ENCODE measurements around the gene RNF169. TPM values are rescaled to one million over a fixed set of nuclear protein-coding genes. Genes with fewer than 3 reads are reported as not detected.
"Not testable (repeated sequence)": the region's sequence is repeated elsewhere in the genome, so short reads cannot be mapped to it uniquely, and the experiment has no call there.

The RNF169 gene
- polyA plus RNA-seq, 4 donors: 16.2 to 19.5 (median 17.6) TPM

GRCh38 chr11:74756571-74756970 is 7.9 kb downstream of the RNF169 start:
- no peak for DNase-seq (ENCODE audit: low read depth in 4 of 4, low spot score in 3 of 4)

DNA sequence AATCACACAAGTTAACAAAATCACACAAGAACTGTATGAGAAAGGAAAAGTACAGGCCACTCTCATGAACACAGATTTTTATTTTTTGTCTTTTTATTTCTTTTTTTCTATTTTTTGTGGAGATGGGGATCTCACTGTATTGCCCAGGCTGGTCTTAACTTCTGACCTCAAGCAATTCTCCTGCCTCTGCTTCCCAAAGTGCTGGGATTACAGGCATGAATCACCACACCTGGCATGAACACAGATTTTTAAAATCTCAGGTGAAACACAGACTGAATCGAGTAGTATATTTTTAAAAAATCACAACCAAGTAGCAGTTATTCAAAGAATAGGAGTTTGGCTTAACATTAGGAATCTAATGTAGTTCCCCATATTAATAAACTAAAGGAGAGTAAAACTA is 18.3 kb downstream of the RNF169 start:
- no peak for DNase-seq (ENCODE audit: low read depth in 4 of 4, low spot score in 3 of 4)

DNA sequence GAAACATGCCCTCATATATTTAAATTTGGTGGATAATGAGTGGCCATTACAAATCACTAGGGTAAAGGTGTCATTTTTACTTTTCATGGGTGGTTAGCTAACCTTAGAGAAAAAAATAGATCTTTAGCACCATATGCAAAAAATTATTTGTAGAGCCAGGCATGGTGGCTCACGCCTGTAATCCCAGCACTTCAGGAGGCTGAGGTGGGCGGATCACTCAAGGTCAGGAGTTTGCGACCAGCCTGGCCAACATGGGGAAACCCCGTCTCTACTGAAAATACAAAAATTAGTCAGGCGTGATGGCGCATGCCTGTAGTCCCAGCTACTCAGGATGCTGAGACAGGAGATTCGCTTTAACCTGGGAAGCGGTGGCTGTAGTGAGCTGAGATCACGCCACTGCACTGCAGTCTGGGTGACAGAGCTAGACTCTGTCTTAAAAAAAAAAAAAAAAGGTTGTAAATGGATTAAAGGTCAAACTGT is 19.6 kb downstream of the RNF169 start:
- not testable (repeated sequence) for DNase-seq (ENCODE audit: low read depth in 4 of 4, low spot score in 3 of 4)

DNA sequence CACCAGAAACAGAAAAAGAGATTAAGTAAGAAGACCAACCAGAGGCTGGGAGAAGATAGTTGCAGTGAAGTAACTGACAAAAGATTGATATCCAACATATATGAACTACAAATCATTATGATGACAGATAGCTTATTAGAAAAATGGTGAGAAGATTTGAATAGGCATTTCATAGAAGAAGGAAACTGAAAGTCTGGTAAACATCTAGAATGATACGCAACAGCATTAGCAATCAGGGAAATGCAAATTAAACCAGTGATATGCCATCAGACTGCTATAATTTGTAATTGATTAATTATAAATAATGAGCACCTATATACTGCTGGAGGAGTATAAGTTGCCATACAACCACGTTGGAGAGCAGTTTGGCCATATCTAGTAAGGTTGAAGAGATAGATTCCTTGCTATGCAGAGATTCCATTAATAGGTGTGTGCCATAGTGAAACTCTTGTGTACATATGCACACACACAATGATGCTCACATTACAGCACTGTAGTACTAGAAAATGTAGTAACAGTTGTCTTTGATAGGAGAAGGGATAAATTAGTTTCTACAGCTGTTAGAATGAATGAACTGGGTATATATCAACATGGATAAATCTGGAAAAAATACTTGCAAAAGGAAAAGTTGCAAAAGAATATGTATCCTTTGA is 20.5 kb downstream of the RNF169 start:
- DNase-seq (ENCODE audit: low read depth in 4 of 4, low spot score in 3 of 4): no peak

DNA sequence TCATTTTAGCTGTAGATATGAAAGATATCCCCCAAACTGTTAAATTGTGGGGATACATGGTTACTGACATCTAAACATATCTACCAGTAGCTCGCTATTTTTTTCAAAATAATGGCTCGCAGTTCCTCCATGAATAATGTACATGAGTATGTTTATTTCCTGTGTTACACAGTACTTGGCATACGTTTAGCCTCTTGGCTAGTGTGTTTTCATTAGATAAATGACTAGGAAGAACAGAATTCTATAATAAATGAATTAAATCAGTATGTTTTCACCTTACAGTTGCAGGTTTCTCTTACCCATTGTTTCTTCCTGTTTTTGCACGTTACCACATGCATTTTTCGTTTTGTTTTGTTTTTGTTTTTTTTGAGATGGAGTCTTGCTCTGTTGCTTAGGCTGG is 21.8 kb downstream of the RNF169 start:
- DNase-seq (ENCODE audit: low read depth in 4 of 4, low spot score in 3 of 4): no peak

DNA sequence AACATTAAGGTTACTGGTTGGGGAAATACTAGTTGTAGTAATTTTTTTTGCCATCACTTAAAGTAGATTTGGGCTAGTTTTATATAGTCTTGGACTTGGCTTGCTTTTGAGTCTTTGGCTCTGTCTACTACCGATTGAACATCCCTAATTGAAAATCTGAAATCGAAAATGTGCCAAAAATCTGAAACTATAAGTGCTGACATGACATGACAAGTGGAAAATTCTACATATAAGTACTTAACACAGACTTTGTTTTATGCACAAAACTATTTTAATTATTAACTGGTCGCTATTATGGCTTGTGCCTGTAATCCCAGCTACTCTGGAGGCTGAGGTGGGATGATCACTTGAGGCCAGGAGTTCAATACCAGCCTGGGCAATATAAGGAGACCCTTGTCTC is 22.5 kb downstream of the RNF169 start:
- DNase-seq (ENCODE audit: low read depth in 4 of 4, low spot score in 3 of 4): no peak

DNA sequence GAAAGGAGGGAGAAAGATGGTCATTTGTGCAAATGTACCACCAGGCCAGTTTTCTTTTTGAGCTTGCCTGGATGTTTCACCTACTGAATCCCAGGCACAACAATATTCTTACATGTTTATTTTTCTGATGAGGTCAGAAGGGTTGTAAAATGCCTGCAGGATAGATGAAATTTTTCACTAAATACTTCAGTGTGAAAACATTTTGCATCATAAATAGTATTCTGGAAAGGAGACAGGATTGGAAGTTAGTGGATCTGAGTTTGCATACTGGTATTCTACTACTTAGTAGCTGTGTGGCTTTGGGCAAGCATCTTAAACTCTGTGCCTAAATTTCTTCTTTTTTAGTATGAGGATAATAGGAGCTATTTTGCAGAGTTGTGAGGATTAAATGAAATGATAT is 24.8 kb downstream of the RNF169 start:
- no peak for DNase-seq (ENCODE audit: low read depth in 4 of 4, low spot score in 3 of 4)

DNA sequence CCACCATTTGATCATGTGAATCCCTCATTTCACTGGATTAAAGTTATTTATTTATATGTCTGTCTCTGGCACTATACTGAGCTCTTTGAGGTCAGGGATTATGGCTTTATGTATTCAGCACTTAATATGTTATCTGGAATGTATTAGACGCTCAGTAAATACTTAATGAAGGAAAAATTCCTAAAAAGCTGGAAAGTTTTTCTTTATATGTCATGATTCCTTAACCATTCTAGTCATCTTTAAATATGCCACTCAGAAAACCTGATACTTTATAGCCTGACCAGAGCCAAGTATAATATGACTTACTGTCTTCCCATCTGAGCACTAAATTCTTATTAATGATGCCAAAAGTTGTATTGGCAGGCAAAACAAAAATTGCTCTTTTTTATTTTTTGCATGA is 27.1 kb downstream of the RNF169 start:
- no peak for DNase-seq (ENCODE audit: low read depth in 4 of 4, low spot score in 3 of 4)

GRCh38 chr11:74776546-74776945 is 27.9 kb downstream of the RNF169 start:
- DNase-seq (ENCODE audit: low read depth in 4 of 4, low spot score in 3 of 4): no peak

DNA sequence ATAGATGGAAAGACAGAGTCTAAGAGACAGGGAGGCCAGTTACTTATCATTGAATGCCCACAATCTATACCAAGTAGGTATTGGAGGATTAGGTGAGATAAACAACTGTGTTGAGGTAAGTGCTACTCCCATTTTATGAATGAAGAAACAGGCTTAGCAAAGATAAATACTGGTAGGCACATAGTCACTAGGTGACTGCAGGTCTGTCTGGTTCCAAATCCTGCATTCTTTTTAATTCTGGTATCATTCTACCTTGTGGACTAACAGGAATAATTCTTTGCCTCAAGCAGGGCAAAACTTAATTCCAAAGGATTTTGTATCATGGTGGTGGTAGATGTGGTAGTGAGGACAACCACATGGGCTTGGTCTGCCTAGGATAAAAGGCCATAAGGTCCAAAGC is 28.4 kb downstream of the RNF169 start:
- no peak for DNase-seq (ENCODE audit: low read depth in 4 of 4, low spot score in 3 of 4)

DNA sequence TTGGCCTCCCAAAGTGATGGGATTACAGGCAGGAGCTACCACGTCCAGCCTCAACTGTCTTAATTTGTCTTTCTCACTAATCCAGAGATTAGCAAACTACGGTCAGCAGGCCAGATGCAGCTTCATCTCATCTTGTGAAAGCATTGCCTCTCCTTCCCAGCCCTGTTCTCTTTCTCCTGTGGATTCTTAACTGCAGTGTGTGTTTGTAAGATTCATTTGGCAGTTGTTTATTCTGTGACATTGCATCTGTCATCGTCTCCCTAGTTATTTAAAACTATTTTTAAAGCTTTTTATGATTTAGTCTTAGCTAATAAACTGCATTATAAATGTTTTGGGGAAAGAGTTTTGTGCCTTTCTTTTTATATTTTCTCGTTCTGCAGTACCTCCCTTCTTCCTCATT is 29.2 kb downstream of the RNF169 start:
- DNase-seq (ENCODE audit: low read depth in 4 of 4, low spot score in 3 of 4): no peak

- DNase-seq (ENCODE audit: low read depth in 4 of 4, low spot score in 3 of 4): no peak
Observed at GRCh38 chr11:74778581-74778980, 29.9 kb downstream of the RNF169 start.

DNA sequence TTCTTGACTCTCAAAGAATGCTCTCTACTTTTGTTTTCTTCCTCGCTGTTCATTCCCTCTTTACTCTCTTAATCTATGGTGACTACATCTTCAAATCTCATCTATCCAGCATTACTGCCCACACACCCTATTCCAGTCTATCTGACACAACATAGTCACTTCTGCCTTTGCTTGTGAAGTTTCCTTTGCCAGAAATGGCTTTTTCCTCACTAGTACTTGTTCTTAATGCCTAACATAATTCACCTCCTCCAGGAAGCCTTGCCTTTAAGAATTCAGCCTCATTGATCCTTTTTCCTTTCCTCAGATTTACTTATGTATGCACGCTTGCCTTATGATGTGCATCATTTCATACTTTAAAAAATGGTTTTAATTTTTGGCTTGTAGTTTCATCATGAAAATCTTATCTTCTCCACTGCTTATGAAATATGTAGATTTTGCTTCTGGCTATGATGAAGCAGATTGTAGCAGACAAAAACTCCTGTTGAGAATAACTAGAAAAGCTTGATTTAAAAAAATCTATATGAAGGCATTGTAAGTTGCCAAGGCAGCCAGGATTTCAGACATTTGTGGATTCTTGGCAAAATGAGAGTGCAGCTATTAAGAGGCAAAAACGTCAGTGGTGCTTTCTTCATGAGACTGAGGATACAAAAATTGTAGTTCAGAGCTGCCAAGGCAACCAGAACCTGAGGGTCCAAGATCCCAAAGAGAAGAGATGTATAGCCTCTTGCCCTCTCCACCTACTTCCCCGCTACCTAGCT is 31.8 kb downstream of the RNF169 start:
- DNase-seq (ENCODE audit: low read depth in 4 of 4, low spot score in 3 of 4): no peak

DNA sequence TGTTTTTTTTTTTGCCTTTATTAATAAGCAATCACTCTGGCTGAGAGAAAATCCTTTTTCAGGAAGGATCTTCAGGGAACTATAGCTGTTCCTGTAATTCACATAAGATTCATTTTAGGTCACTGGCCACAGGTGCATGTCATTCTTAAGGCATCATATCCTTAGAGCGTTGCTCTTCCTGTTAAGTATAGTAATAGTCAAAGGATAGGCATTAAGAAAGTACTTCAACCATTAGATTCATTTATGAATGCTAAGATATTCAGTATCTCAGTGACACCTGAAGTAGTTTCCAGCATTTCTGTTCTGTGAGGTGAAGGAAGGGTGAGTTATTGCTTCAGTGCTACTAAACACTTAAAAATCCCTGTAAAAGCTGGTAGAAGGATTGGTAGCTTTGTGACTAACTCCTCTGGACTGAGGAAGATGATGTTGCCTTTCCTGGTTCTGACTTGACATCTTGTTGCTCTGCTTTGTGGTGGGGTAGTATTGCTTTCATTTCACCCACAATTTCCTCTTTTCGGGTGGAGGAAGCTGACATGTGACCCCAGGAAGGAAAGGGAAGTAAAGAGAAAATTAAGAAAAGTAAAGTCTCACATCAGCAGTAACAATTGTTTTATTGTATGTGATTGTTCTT is 34.7 kb downstream of the RNF169 start:
- no peak for DNase-seq (ENCODE audit: low read depth in 4 of 4, low spot score in 3 of 4)

- no peak for DNase-seq (ENCODE audit: low read depth in 4 of 4, low spot score in 3 of 4)
Observed at GRCh38 chr11:74784234-74784633, 35.6 kb downstream of the RNF169 start.

- no peak for DNase-seq (ENCODE audit: low read depth in 4 of 4, low spot score in 3 of 4)
Observed at GRCh38 chr11:74784726-74785125, 36.1 kb downstream of the RNF169 start.

- DNase-seq (ENCODE audit: low read depth in 4 of 4, low spot score in 3 of 4): no peak
Observed at GRCh38 chr11:74786574-74786973, 37.9 kb downstream of the RNF169 start.

GRCh38 chr11:74791333-74792100 is 42.9 kb downstream of the RNF169 start:
- no peak for DNase-seq (ENCODE audit: low read depth in 4 of 4, low spot score in 3 of 4)

- DNase-seq (ENCODE audit: low read depth in 4 of 4, low spot score in 3 of 4): no peak
Observed at GRCh38 chr11:74806267-74806666, 57.6 kb downstream of the RNF169 start.

- no peak for DNase-seq (ENCODE audit: low read depth in 4 of 4, low spot score in 3 of 4)
Observed at GRCh38 chr11:74809801-74810200, 61.2 kb downstream of the RNF169 start.

- DNase-seq (ENCODE audit: low read depth in 4 of 4, low spot score in 3 of 4): no peak
Observed at GRCh38 chr11:74815966-74816365, 67.3 kb downstream of the RNF169 start.

Data from right renal pelvis (tissue), 4 donors.